GM12878 (cell line): ENCODE measurements around the gene MAGI2. TPM values are rescaled to one million over a fixed set of nuclear protein-coding genes. Genes with fewer than 3 reads are reported as not detected.

Source experiments
- ATAC-seq: fragments of 200-7000 bp; cut with Tn5 transposase; 3 replicates; pipeline ENCODE4 v1.9.1; 2020; ENCODE audit warnings: mild to moderate bottlenecking, moderate library complexity
- BruUV-seq: library from RNA; stranded (reverse); fragments of 400-500 nt; replicated peaks from 2 replicates; lab custom pipeline; 2021; lab: Mats Ljungman, UMichigan
- CTCF ChIA-PET: fragments of 300-600 bp; sonication (Branson Sonifier 250); formaldehyde crosslinking; extraction: SDS; loops from one replicate; lab custom pipeline; 2021; ENCODE audit warnings: inconsistent platforms; lab: Yijun Ruan, JAX
- POLR2A ChIA-PET: fragments of 350-600 bp; formaldehyde crosslinking; extraction: SDS; loops from one replicate; lab custom pipeline; 2021; ENCODE audit warnings: inconsistent platforms; lab: Charles Lee
- RAD21 ChIA-PET: fragments of 300-600 bp; sonication (Branson Sonifier 250); formaldehyde crosslinking; loops from one replicate; lab custom pipeline; 2023; ENCODE audit warnings: antibody characterized with exemption; ENCODE audit not compliant: unreplicated experiment; lab: Charles Lee
- SMC1A ChIA-PET: fragments of 300-600 bp; sonication (Branson Sonifier 250); formaldehyde crosslinking; loops from one replicate; lab custom pipeline; 2023; ENCODE audit not compliant: unreplicated experiment, uncharacterized antibody; lab: Charles Lee
- DNase-seq: peaks from one replicate; pipeline ENCODE4 v3.0.0-alpha.2; 2011; ENCODE audit warnings: low read depth, low spot score
- FAIRE-seq: peaks from 3 replicates; lab custom pipeline; 2011; peaks lifted over from hg19 to GRCh38; lab: Jason Lieb, UNC
- H2AFZ ChIP-seq: 2 replicates; pipeline ENCODE4 v1.6.0; 2011; ENCODE audit warnings: low read depth, low read length, control low read depth; ENCODE audit not compliant: control insufficient read depth
- H3K27ac ChIP-seq: 2 replicates; pipeline ENCODE4 v1.5.1; 2011; ENCODE audit warnings: control low read depth; ENCODE audit not compliant: control insufficient read depth, insufficient read depth
- H3K27me3 ChIP-seq, 2 experiments: replicated peaks in 1 of 2; 2 replicates each; pipeline versions ENCODE4 v1.6.0 to v1.6.1; 2011; ENCODE audit warnings: low read length in 1 of 2; ENCODE audit not compliant: control insufficient read depth in 2 of 2, insufficient read depth in 2 of 2
- H3K36me3 ChIP-seq, 2 experiments: 2 replicates each; pipeline ENCODE4 v1.5.1; 2011; ENCODE audit warnings: low read length in 1 of 2; ENCODE audit not compliant: control insufficient read depth in 2 of 2, insufficient read depth in 2 of 2
- H3K4me1 ChIP-seq: 2 replicates; pipeline ENCODE4 v1.6.1; 2011; ENCODE audit warnings: mild to moderate bottlenecking, low read length, moderate library complexity, mixed read lengths; ENCODE audit not compliant: control insufficient read depth, insufficient read depth
- H3K4me2 ChIP-seq: 2 replicates; pipeline ENCODE4 v1.6.0; 2011; ENCODE audit warnings: control low read depth; ENCODE audit not compliant: control insufficient read depth, insufficient read depth
- H3K4me3 ChIP-seq: fragments of 200-600 bp; sonication (generic); 2 replicates; pipeline ENCODE4 v1.5.1; 2016
- H3K79me2 ChIP-seq: 2 replicates; pipeline ENCODE4 v1.6.0; 2011; ENCODE audit warnings: low read length; ENCODE audit not compliant: control insufficient read depth, insufficient read depth
- H3K9ac ChIP-seq: 2 replicates; pipeline ENCODE4 v1.8.0; 2011; ENCODE audit warnings: low read length, control low read depth, mixed read lengths; ENCODE audit not compliant: control insufficient read depth, insufficient read depth
- H3K9me3 ChIP-seq: replicated peaks from 3 replicates; pipeline ENCODE4 v1.5.1; 2011; ENCODE audit warnings: mild to moderate bottlenecking, low read length; ENCODE audit not compliant: control insufficient read depth, insufficient read depth
- H4K20me1 ChIP-seq: 2 replicates; pipeline ENCODE4 v1.6.0; 2011; ENCODE audit not compliant: control insufficient read depth, insufficient read depth
- CTCF ChIP-seq, 3 experiments: IDR thresholded peaks in 2 of 3; conservative IDR thresholded peaks in 1 of 3; 2 replicates each; pipeline ENCODE4 v1.5.1; 2011; ENCODE audit warnings: low read depth in 3 of 3, low read length in 3 of 3, mild to moderate bottlenecking in 3 of 3, control low read depth in 2 of 3, moderate library complexity in 2 of 3, inconsistent platforms in 1 of 3, mixed read lengths in 1 of 3; ENCODE audit not compliant: control insufficient read depth in 2 of 3, insufficient read depth in 1 of 3; ENCODE audit errors: extremely low read depth in 1 of 3
- EZH2 ChIP-seq: IDR thresholded peaks from 2 replicates; pipeline ENCODE4 v1.6.1; 2012; ENCODE audit warnings: low read depth, mild to moderate bottlenecking, control low read depth, inconsistent platforms, low read length, borderline replicate concordance; ENCODE audit not compliant: control insufficient read depth
- HDGF ChIP-seq: fragments of 450-650 bp; IDR thresholded peaks from 2 replicates; pipeline ENCODE4 v1.6.1; 2016; ENCODE audit warnings: antibody characterized with exemption
- IRF5 ChIP-seq: fragments of 450-650 bp; IDR thresholded peaks from 2 replicates; pipeline ENCODE4 v1.6.1; 2017; ENCODE audit warnings: borderline replicate concordance
- KLF5 ChIP-seq: fragments of 450-650 bp; IDR thresholded peaks from 2 replicates; pipeline ENCODE4 v1.6.1; 2014; ENCODE audit warnings: mild to moderate bottlenecking; ENCODE audit not compliant: partially characterized antibody
- NR2C2 ChIP-seq: IDR thresholded peaks from 2 replicates; pipeline ENCODE4 v1.6.1; 2011; ENCODE audit warnings: borderline replicate concordance, low read depth; ENCODE audit not compliant: control insufficient read depth, insufficient read length
- RB1 ChIP-seq: fragments of 450-650 bp; formaldehyde crosslinking; IDR thresholded peaks from 2 replicates; pipeline ENCODE4 v1.6.1; 2017; ENCODE audit warnings: mild to moderate bottlenecking, borderline replicate concordance
- REST ChIP-seq: IDR thresholded peaks from 2 replicates; pipeline ENCODE4 v1.6.1; 2012; ENCODE audit warnings: mild to moderate bottlenecking, low read depth, low read length
- SMC3 ChIP-seq: IDR thresholded peaks from 2 replicates; pipeline ENCODE4 v1.6.1; 2011; ENCODE audit warnings: low read length, improper control_type of control experiment, borderline replicate concordance
- ZNF24 ChIP-seq: fragments of 450-650 bp; IDR thresholded peaks from 2 replicates; pipeline ENCODE4 v1.6.1; 2017; ENCODE audit warnings: antibody characterized with exemption, mild to moderate bottlenecking
- WGBS: methylation state at CpG from one replicate; pipeline ENCODE4 v1.1.6; 2016; ENCODE audit warnings: low lambda C conversion rate; ENCODE audit not compliant: insufficient replicate concordance, insufficient coverage; ENCODE audit errors: missing lambda C conversion rate; 5-methylcytosine and 5-hydroxymethylcytosine counted together
- in situ Hi-C: fragments of 300-500 bp; cut with MboI; formaldehyde crosslinking; loops from 9 replicates; pipeline ENCODE4 v1.14.3; 2018; ENCODE audit warnings: mixed read lengths
- intact Hi-C: fragments of 100-400 bp; cut with micrococcal nuclease; formaldehyde crosslinking; loops from one replicate; pipeline ENCODE4 v1.14.2; 2022; ENCODE audit not compliant: unreplicated experiment
- polyA plus RNA-seq, 11 experiments: library from polyadenylated mRNA; depleted of rRNA in 4 of 11; unstranded in 6 of 11; stranded (reverse) in 5 of 11; fragments of >200 nt; fragmentation: Nextera tagmentation in 4 of 11; fragmentation: Illumina TruSeq in 1 of 11; extraction: Ambion mirVana in 4 of 11; extraction: Trizol in 1 of 11; gene quantifications; 1 replicate in 1 of 11; 2 replicates in 10 of 11; pipeline versions ENCODE4 v1.2.1 to v1.2.3, GENCODE V29; 2011 to 2016; ENCODE audit warnings: inconsistent platforms in 2 of 11, missing spikeins in 2 of 11, low read depth in 1 of 11
- total RNA-seq, 4 experiments: library from RNA; depleted of rRNA in 3 of 4; stranded (reverse); fragments of >200 nt in 3 of 4; fragmentation: Illumina TruSeq in 1 of 4; extraction: Trizol in 1 of 4; gene quantifications; 2 replicates each; pipeline versions ENCODE4 v1.2.1 to v1.2.3, GENCODE V29; 2013 to 2021

MAGI2 gene
- total and polyA plus RNA-seq, 10 of the 15 experiments (the other 5 are each of a cell fraction or from before 2014, with no cell fraction given), result 0.01 to 0.31 (median 0.05) TPM; not detected in 2

- H3K4me3 ChIP-seq, result no peak overlapping the region
- ChIA-PET CTCF (no interaction called here), RAD21 (no interaction called here), SMC1A (no interaction called here), POLR2A (no interaction called here)
- no peaks in the 10 kb centered on the region for H3K9me3 ChIP-seq
- H3K4me1 ChIP-seq, result no peaks in the 10 kb centered on the region
- H3K79me2 ChIP-seq, result no peaks in the 10 kb centered on the region
- H3K4me2 ChIP-seq, result no peak overlapping the region
- H3K27me3 ChIP-seq, result no peaks in the 10 kb centered on the region
- FAIRE-seq (no peak), DNase-seq (no peak), ATAC-seq (no peak)
- no peak overlapping the region for H3K27ac ChIP-seq
- TF ChIP-seq NR2C2, result no peak
- no peak for TF ChIP-seq ZNF24
- TF ChIP-seq KLF5, result no peak
- TF ChIP-seq IRF5, result no peak
- no peak for TF ChIP-seq REST
- TF ChIP-seq CTCF (IDR thresholded peaks at IDR 0.05 in 2 of 3, conservative IDR thresholded peaks at IDR 0.05 in 1 of 3; ENCODE audit: control insufficient read depth in 2 of 3, extremely low read depth in 1 of 3, insufficient read depth in 1 of 3, low read depth in 3 of 3, low read length in 3 of 3), result no peak
- no peak for TF ChIP-seq RB1
- TF ChIP-seq EZH2, result no peak
- TF ChIP-seq SMC3, result no peak
- no peak for TF ChIP-seq HDGF
- no peaks in the 10 kb centered on the region for H4K20me1 ChIP-seq
- WGBS, result 38% methylated on average over 6 of the region's 6 CpGs
- in situ Hi-C loops, result no loop called here
- H3K9ac ChIP-seq, result no peak overlapping the region
- BruUV-seq, result no TSS peak
- intact Hi-C loops, result no loop called here
- H3K36me3 ChIP-seq, result no peaks in the 10 kb centered on the region
- no peak overlapping the region for H2AFZ ChIP-seq
Measured at GRCh38 chr7:78195281-78195680, 1258.2 kb downstream of the MAGI2 start.
